Activated CD4-positive, alpha-beta T cell treated with anti-CD3 and anti-CD28 coated beads, Interleukin-2, amount 10 ng/mL, durations not matched to agents 7 days and 5 days (primary cell): Measurements from ENCODE around the gene USP25. TPM values are rescaled to one million over a fixed set of nuclear protein-coding genes. Genes with fewer than 3 reads are reported as not detected.

Experiments
- CTCF ChIA-PET: fragments of 350-600 bp; sonication (Branson Sonifier 250); formaldehyde crosslinking; loops from one replicate; lab custom pipeline; 2021; ENCODE audit warnings: antibody characterized with exemption; lab: Charles Lee
- POLR2A ChIA-PET: fragments of 350-600 bp; sonication (Branson Sonifier 250); formaldehyde crosslinking; loops from one replicate; lab custom pipeline; 2021; ENCODE audit warnings: antibody characterized with exemption; lab: Charles Lee
- DNase-seq: peaks from one replicate; pipeline ENCODE4 v3.0.0-alpha.2; 2020
- H3K27ac Mint-ChIP-seq: one replicate; pipeline ENCODE4 v1.8.0; 2021; ENCODE audit warnings: mild to moderate bottlenecking, moderate library complexity, mixed read lengths
- H3K27me3 Mint-ChIP-seq: one replicate; pipeline ENCODE4 v1.8.0; 2021; ENCODE audit warnings: mixed read lengths
- H3K36me3 Mint-ChIP-seq: one replicate; pipeline ENCODE4 v1.8.0; 2021; ENCODE audit warnings: low read depth, mixed read lengths
- H3K4me1 Mint-ChIP-seq: one replicate; pipeline ENCODE4 v1.8.0; 2021; ENCODE audit warnings: mixed read lengths
- H3K4me3 Mint-ChIP-seq: one replicate; pipeline ENCODE4 v1.8.0; 2021; ENCODE audit warnings: mild to moderate bottlenecking, moderate library complexity, mixed read lengths
- H3K9me3 Mint-ChIP-seq: one replicate; pipeline ENCODE4 v1.8.0; 2021; ENCODE audit warnings: mixed read lengths
- total RNA-seq, 2 experiments: library from RNA; stranded (reverse); gene quantifications; one replicate each; pipeline ENCODE4 v1.2.3, GENCODE V29; 2021

The USP25 gene
- total RNA-seq, 2 experiments from 2014 or later = 50.3 to 56.0 TPM

- POLR2A ChIA-PET = no interaction called here
- no peak overlapping the region for H3K27ac Mint-ChIP-seq
- no peaks in the 10 kb centered on the region for H3K4me1 Mint-ChIP-seq
- CTCF ChIA-PET = no interaction called here
- peaks cover 2% of the 10 kb centered on the region for H3K27me3 Mint-ChIP-seq
- no peak overlapping the region for H3K4me3 Mint-ChIP-seq
- no peaks in the 10 kb centered on the region for H3K36me3 Mint-ChIP-seq
- DNase-seq = no peak
- H3K9me3 Mint-ChIP-seq = no peaks in the 10 kb centered on the region
Measured at GRCh38 chr21:15928686-15929425, 199.1 kb downstream of the USP25 start.

GRCh38 chr21:15929536-15929935 lies 199.8 kb downstream of the USP25 start:
- DNase-seq = no peak
- Mint-ChIP-seq H3K4me3 (no peak overlapping the region), H3K27me3 (peaks cover 2% of the 10 kb centered on the region), H3K27ac (no peak overlapping the region), H3K4me1 (no peaks in the 10 kb centered on the region), H3K36me3 (no peaks in the 10 kb centered on the region), H3K9me3 (no peaks in the 10 kb centered on the region)
- ChIA-PET CTCF (no interaction called here), POLR2A (no interaction called here)
